Body of pancreas (tissue), 4 donors: Measurements from ENCODE around the gene AKR1C4.

Experiments used
- CTCF ChIP-seq, 7 experiments: fragments of 450-650 bp in 4 of 7; fragments of 200-600 bp in 3 of 7; sonication (generic) in 3 of 7; IDR thresholded peaks; one replicate each; pipeline ENCODE4 v1.5.1; 2016 to 2019; ENCODE audit warnings: antibody characterized with exemption in 7 of 7
- POLR2A ChIP-seq, 3 donors: fragments of 450-650 bp; IDR thresholded peaks; one replicate each; pipeline ENCODE4 v1.6.1; 2016; ENCODE audit warnings: antibody characterized with exemption in 3 of 3, mild to moderate bottlenecking in 2 of 3

- no peak for TF ChIP-seq CTCF (IDR thresholded peaks at IDR 0.05)
- TF ChIP-seq POLR2A (IDR thresholded peaks at IDR 0.05): no peak
Observed at GRCh38 chr10:5242585-5242984, 45.9 kb downstream of the AKR1C4 start.
